ENCODE measurements around the gene MBTPS1.

The MBTPS1 gene

GRCh38 chr16:84052071-84052622 lies 64.6 kb downstream of the MBTPS1 start:
- no peak for DNase-seq (ENCODE audit: low read depth in 2 of 2)

DNA sequence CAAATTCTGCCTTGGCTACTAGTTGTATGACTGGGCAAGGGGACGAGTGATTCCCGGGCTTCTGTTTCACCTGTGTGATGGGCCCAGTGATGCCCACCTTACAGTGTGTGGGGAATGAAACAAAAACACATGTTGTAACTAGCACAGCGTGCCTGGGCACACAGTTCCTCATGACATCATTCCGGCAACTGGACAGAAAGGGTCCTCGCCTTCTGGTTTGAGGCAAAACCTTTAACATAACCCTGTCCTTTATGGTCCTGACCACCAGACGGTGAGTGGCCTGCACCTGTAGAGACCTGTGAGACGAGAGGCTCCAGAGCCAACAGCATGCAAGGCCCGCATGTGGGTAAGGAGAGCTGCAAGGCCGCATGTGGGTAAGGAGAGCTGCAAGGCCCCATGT lies 66.4 kb downstream of the MBTPS1 start:
- DNase-seq (ENCODE audit: low read depth in 2 of 2): no peak

- no peak for DNase-seq (ENCODE audit: low read depth in 2 of 2)
Observed at GRCh38 chr16:84049403-84050060, 67.2 kb downstream of the MBTPS1 start.

- DNase-seq (ENCODE audit: low read depth in 2 of 2): no peak
Observed at GRCh38 chr16:84048871-84049270, 67.9 kb downstream of the MBTPS1 start.

DNA sequence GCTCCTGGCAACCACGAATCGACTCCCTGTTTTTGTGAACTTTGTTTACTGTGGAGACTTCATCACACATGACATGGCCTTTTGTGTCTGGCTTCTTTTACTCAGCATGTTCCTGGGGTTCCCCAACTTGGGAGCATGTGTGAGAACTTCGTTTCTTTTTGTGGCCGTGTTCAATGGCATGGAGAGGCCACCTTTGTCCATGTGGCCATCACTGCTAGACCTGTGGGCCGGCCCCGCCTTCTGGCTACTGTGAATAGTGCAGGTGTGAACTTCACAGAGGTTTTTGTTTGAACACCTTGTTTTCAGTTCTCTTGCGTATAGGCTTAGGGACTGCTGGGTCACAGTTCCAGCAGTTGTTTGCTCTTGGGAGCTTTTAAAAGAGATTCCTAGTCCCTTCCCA lies 68.5 kb downstream of the MBTPS1 start:
- DNase-seq (ENCODE audit: low read depth in 2 of 2): no peak

GRCh38 chr16:84047626-84048025 lies 69.1 kb downstream of the MBTPS1 start:
- no peak for DNase-seq (ENCODE audit: low read depth in 2 of 2)

- no peak for DNase-seq (ENCODE audit: low read depth in 2 of 2)
Observed at GRCh38 chr16:84047206-84047605, 69.5 kb downstream of the MBTPS1 start.

GRCh38 chr16:84045818-84046470 lies 70.8 kb downstream of the MBTPS1 start:
- DNase-seq (ENCODE audit: low read depth in 2 of 2): no peak

- DNase-seq (ENCODE audit: low read depth in 2 of 2): no peak
Observed at GRCh38 chr16:84045001-84045817, 71.5 kb downstream of the MBTPS1 start.

DNA sequence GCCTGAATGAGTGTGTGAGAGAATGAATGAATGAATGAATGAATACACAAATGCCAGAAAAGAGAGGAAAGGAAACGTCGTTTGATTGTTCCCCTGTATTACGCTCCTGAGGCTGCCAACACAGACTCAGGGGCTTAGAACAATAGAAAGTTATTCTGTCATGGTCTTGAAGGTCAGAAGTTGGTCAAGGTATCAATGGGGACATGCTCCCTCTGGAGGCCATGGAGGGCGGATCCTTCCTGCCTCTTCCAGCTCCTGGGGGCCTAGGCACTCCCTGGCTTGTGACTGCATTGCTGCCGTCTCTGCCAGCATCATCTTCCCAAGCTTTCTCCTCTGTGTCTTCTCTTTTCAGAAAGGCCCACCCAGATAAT lies 72.6 kb downstream of the MBTPS1 start:
- DNase-seq (ENCODE audit: low read depth in 2 of 2): no peak

DNA sequence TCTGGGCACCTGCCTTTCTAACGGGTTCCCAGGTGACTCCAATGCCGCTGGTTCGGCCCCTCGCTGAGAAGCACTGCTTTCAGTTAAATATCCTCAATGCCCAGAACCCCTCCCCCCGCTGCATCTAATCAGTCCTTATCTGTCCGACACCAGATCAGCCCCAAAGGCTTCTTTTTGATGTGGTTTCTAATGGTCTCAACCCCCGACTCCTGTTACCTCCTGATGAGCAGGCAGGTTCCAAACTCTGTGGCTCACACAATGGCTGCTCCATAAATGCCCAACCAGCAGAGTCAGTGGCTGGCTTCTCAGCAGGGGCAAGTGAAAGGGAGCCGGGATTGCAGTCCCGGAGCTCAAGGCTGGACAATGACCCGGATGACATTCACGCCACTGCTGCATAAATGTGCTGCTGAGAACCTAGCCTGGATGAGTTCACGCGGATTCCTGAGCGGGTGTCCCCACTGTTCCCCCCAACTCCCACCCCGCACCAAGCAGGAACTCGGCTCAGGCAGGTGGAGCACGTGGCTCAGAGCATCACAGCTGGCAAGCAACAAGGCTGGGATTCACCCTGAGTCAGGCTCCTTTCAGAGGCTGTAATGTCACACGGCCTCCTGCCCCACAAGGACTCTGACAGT lies 73.1 kb downstream of the MBTPS1 start:
- DNase-seq (ENCODE audit: low read depth in 2 of 2): no peak

GRCh38 chr16:84042879-84043485 lies 73.8 kb downstream of the MBTPS1 start:
- no peak for DNase-seq (ENCODE audit: low read depth in 2 of 2)

- DNase-seq (ENCODE audit: low read depth in 2 of 2): no peak
Observed at GRCh38 chr16:84042308-84042878, 74.3 kb downstream of the MBTPS1 start, which contains the start of gene SLC38A8. Gene SLC38A8, minus strand, starts transcription at chr16:84042795. Its CDS starts 638 bp downstream, at chr16:84042157.

GRCh38 chr16:84041881-84042280 lies 74.9 kb downstream of the MBTPS1 start:
- DNase-seq (ENCODE audit: low read depth in 2 of 2): no peak

GRCh38 chr16:84040823-84041820 lies 75.6 kb downstream of the MBTPS1 start:
- DNase-seq (ENCODE audit: low read depth in 2 of 2): no peak

- no peak for DNase-seq (ENCODE audit: low read depth in 2 of 2)
Observed at GRCh38 chr16:84040226-84040822, 76.4 kb downstream of the MBTPS1 start.

- DNase-seq (ENCODE audit: low read depth in 2 of 2): no peak
Observed at GRCh38 chr16:84039696-84040095, 77.0 kb downstream of the MBTPS1 start.

DNA sequence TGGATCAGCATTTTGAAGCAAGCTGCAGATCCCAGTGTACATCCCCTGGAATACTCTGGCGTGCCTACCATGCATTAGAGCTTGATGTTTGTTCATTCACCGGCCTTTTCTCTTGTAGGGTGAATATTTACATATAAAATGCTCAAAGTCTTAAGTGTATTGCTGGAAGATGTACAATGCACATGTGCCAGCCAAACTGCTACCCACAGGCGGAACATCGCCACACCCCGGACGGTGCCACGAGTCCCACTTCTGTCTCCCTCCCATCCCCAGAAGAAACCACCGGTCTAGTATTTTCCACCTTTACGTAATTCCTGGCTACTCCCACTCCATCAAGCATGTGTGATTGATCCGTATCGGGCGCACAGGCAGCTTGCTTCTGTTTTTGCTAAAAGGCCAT lies 78.3 kb downstream of the MBTPS1 start:
- DNase-seq (ENCODE audit: low read depth in 2 of 2): no peak

DNA sequence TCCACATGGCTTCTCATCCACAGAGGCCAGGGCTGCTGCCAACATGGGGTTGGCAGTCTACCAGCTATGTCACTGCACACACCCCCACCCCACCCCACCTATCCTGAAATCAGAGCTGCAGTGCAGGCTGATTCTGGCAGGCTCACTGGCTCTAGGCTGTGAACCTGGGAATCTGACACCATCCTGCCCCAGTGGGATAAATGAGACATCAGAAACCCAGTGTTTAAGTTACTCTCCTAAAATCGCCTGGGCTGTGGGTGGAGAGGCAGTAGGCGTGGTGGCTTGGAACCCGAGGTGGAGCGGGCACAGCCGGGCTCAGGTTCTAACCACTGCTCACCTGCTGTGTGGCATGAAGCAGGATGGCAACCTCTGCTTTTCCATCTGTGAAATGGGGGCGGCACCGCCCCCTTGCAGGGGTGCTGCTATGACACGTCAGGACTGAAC lies 79.7 kb downstream of the MBTPS1 start:
- DNase-seq (ENCODE audit: low read depth in 2 of 2): no peak

Measured in stimulated activated CD8-positive, alpha-beta memory T cell treated with anti-CD3 and anti-CD28 coated beads, Interleukin-7, amount 100 ng/mL, for 1 hour (primary cell).